Measurements from ENCODE around the gene TPD52L2.

The TPD52L2 gene

GRCh38 chr20:63886054-63886419 is 21.0 kb downstream of the TPD52L2 start:
- no peak overlapping the region for H3K4me3 ChIP-seq (replicated peaks; ENCODE audit: low read depth, low read length)
- H3K36me3 ChIP-seq (ENCODE audit: control insufficient read depth, insufficient read depth, low read length) = peaks cover 39% of the 10 kb centered on the region
- no peaks in the 10 kb centered on the region for H3K27me3 ChIP-seq (replicated peaks; ENCODE audit: control insufficient read depth, insufficient read depth, low read length)
- no peak for TF ChIP-seq CTCF (IDR thresholded peaks at IDR 0.05; ENCODE audit: insufficient read depth, low read length, poor library complexity, severe bottlenecking)
- no peak for DNase-seq (ENCODE audit: extremely low read depth, insufficient read length)

DNA sequence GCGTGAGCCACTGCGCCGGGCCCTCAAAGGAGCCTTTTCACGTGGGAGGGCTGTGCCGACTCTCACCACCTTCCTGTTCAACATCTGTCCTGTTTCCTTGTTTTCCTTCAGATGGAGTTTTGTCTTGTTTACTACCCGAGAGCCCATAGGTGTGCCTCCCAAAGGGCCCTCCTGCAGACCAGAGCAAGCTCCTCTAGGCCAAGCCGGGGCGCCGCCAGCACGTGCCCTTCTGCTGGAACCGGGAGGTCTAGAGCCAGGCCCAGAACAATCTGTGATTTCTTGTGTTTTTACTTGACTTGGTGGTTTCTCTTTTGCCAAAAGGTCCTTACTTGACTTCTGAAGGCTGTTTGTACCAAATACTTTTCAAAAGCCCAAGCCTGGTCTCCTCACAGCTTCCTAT is 21.9 kb downstream of the TPD52L2 start:
- peaks cover 36% of the 10 kb centered on the region for H3K36me3 ChIP-seq (ENCODE audit: control insufficient read depth, insufficient read depth, low read length)
- TF ChIP-seq CTCF (IDR thresholded peaks at IDR 0.05; ENCODE audit: insufficient read depth, low read length, poor library complexity, severe bottlenecking) = no peak
- no peak overlapping the region for H3K4me3 ChIP-seq (replicated peaks; ENCODE audit: low read depth, low read length)
- no peaks in the 10 kb centered on the region for H3K27me3 ChIP-seq (replicated peaks; ENCODE audit: control insufficient read depth, insufficient read depth, low read length)
- DNase-seq (ENCODE audit: extremely low read depth, insufficient read length) = no peak

DNA sequence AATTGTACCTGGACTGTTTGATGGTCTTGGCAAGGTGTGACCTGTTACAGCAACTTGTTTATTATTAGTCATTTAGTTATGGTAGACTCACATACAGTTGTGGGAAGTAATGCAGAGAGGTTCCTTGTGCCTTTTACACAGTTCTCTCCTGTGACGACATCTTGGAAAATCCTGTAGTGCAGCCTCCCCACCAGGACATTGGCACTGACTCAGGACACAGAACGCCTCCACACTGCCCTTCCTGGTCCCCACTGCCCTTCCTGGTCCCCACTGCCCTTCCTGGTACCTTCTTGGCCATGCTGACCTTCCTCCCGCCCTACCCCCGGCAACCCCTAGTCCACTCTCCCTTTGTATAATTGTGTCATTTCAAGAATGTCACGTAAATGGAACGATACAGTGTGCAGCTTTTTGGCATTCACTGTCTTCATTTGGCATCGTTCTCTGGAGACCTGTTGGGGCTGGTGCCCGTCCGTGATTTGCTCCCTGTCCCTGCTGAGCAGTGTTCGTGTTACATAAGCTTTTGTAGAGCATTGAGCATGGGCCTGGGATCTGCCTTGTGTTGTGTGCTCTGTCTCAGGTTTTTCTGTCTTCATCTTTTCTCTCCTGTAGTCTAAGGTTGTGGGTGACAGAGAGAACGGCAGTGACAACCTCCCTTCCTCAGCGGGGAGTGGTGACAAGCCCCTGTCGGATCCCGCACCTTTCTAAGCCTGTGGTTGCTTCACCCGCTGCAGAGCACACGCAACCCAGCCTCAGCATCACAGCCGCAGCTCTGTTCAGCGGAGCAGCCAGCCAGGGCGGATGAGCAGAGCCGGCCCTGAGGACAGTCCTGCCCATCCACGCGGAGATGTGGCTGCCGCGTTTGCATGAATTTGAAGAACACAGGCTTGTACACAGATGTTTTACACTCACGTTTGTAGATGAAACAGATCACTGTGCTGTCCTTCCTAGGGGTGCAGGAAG is 24.5 kb downstream of the TPD52L2 start:
- Histone ChIP-seq H3K36me3 (ENCODE audit: control insufficient read depth, insufficient read depth, low read length) (peaks cover 24% of the 10 kb centered on the region), H3K27me3 (replicated peaks; ENCODE audit: control insufficient read depth, insufficient read depth, low read length) (no peaks in the 10 kb centered on the region), H3K4me3 (replicated peaks; ENCODE audit: low read depth, low read length) (no peak overlapping the region)
- no peak for TF ChIP-seq CTCF (IDR thresholded peaks at IDR 0.05; ENCODE audit: insufficient read depth, low read length, poor library complexity, severe bottlenecking)
- no peak for DNase-seq (ENCODE audit: extremely low read depth, insufficient read length)

GRCh38 chr20:63890201-63890576 is 25.1 kb downstream of the TPD52L2 start:
- H3K4me3 ChIP-seq (replicated peaks; ENCODE audit: low read depth, low read length) = no peak overlapping the region
- DNase-seq (ENCODE audit: extremely low read depth, insufficient read length) = no peak
- no peaks in the 10 kb centered on the region for H3K27me3 ChIP-seq (replicated peaks; ENCODE audit: control insufficient read depth, insufficient read depth, low read length)
- peaks cover 21% of the 10 kb centered on the region for H3K36me3 ChIP-seq (ENCODE audit: control insufficient read depth, insufficient read depth, low read length)
- no peak for TF ChIP-seq CTCF (IDR thresholded peaks at IDR 0.05; ENCODE audit: insufficient read depth, low read length, poor library complexity, severe bottlenecking)

DNA sequence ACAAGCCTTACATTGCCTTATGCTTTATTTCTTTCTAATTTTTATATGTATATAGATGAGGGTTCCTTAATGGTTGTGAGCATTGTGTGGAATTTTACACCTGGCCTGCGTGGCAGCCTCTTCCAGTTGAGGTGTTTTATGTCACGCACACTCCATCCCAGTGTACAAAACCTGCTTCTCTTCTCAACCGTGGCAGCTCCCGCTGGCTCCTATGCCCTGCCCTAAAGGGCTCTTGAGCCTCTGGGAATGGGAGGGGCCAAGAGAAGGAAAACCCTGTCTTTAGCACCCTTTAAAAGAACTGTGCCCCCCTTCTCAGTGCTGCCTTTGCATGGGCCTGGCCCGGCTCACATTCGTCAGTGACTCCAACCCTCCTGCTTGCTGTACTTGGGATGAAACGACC is 25.5 kb downstream of the TPD52L2 start:
- no peak for DNase-seq (ENCODE audit: extremely low read depth, insufficient read length)
- peaks cover 18% of the 10 kb centered on the region for H3K36me3 ChIP-seq (ENCODE audit: control insufficient read depth, insufficient read depth, low read length)
- TF ChIP-seq CTCF (IDR thresholded peaks at IDR 0.05; ENCODE audit: insufficient read depth, low read length, poor library complexity, severe bottlenecking) = no peak

More for the DNA sequence above, 25.5 kb downstream of the TPD52L2 start:
- Histone ChIP-seq H3K27me3 (replicated peaks; ENCODE audit: control insufficient read depth, insufficient read depth, low read length) (no peaks in the 10 kb centered on the region), H3K4me3 (replicated peaks; ENCODE audit: low read depth, low read length) (no peak overlapping the region)
